BLaER1 treated with 17β-estradiol and CSF1 and Interleukin-3, amounts not matched to agents 10 nM and 100 nM (cell line): ENCODE measurements around the gene ZNF385A.
A peak's percentile ranks its signal among the peaks of the same experiment; 100 is the strongest.

Experiments
- H3K27ac ChIP-seq, 11 experiments: shearing (Covaris generic); formaldehyde crosslinking; 2 replicates each; pipeline ENCODE4 v1.8.1; 2022
- H3K27me3 ChIP-seq, 11 experiments: shearing (Covaris generic); formaldehyde crosslinking; 2 replicates each; pipeline ENCODE4 v1.8.1; 2022
- H3K36me3 ChIP-seq, 11 experiments: shearing (Covaris generic); formaldehyde crosslinking; 2 replicates each; pipeline ENCODE4 v1.8.1; 2022
- H3K4me1 ChIP-seq, 10 experiments: shearing (Covaris generic); formaldehyde crosslinking; 2 replicates each; pipeline ENCODE4 v1.8.1; 2022
- H3K4me2 ChIP-seq, 11 experiments: shearing (Covaris generic); formaldehyde crosslinking; 2 replicates each; pipeline ENCODE4 v1.8.1; 2022
- H3K4me3 ChIP-seq, 10 experiments: shearing (Covaris generic); formaldehyde crosslinking; 2 replicates each; pipeline ENCODE4 v1.8.1; 2022
- H3K9ac ChIP-seq, 11 experiments: shearing (Covaris generic); formaldehyde crosslinking; 2 replicates each; pipeline ENCODE4 v1.8.1; 2022
- H3K9me3 ChIP-seq, 11 experiments: shearing (Covaris generic); formaldehyde crosslinking; replicated peaks in 1 of 11; 2 replicates each; pipeline ENCODE4 v1.8.1; 2022
- H4K20me1 ChIP-seq, 11 experiments: shearing (Covaris generic); formaldehyde crosslinking; 2 replicates each; pipeline ENCODE4 v1.8.1; 2022
- Cebpa-rat ChIP-seq, 11 experiments: shearing (Covaris generic); IDR thresholded peaks; 2 replicates each; pipeline ENCODE4 v1.8.1; 2022

ZNF385A gene

DNA sequence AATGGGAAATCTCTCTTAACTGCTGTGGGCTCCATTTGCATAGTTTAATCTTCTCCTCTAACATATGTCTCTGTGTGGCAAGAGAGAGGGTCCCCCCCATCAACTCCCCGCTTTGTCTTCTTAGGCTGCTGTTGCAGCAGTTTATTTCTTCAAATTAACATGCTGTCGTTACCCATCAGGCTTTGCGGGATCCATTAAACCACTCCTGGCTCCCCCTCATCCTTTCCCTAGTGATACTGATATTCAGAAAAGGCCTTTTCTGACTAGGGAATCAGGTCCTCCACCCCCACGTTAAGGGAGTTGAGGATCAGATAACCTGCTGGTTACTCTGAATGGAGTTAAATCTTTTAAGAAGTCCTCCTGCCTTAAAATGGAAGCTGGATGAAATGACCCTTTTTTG, 35.5 kb downstream of the ZNF385A start:
- Histone ChIP-seq H3K36me3 (peaks cover 71 to 87% (median 84%) of the 10 kb centered on the region in 11 experiments), H3K9me3 (no peaks in the 10 kb centered on the region)

DNA sequence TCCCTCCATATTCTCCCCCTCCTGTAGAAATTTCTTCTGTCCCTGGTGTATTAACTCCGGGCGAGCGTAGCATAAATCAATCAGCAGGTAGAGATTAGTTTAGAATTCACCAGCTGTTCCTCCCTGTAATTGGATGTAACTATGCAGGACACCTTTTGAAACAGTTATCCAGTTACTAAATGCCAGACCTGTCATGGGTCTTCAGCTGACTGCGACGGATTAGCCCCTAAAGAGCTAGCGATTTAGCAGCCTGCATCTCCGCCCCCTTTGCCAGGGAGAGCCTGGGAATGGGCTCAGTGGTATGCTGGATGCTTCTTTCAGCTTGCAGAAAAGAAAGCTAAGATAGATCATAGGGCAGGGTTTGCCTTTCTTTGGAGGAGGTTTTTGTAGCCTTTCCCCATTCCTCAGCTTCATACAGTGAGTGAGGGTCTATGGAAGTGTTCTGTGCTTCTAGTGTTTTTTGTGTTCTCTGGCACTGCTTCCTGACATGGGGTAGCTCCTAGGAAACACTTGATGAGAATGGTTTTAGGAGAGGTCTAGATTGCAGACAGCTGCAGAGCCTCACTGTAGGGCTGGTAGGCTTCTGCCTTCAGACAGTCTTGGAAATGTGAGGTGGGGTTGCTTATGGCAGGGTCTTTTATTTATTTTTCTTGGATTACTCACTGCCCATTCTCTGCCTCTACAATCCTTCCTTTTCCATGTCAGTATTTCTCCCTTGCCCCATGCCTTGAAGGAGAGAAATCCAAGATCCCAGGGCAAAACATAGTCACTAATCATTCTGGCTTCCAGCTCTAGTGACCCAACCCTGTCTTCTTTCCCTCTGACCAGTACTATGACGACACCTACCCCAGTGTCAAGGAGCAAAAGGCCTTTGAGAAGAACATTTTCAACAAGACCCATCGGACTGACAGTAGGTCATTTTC, 42.9 kb downstream of the ZNF385A start:
- Histone ChIP-seq H3K4me1 (peaks cover 0 to 65% (median 32%) of the 10 kb centered on the region in 10 experiments; a peak in 14 of 20 replicates), H3K36me3 (peaks cover 58 to 87% (median 71%) of the 10 kb centered on the region in 11 experiments), H3K9me3 (no peaks in the 10 kb centered on the region), H3K9ac (no peak overlapping the region), H4K20me1 (peaks cover 0 to 41% (median 10%) of the 10 kb centered on the region in 11 experiments; a peak in 10 of 22 replicates), H3K27me3 (no peaks in the 10 kb centered on the region), H3K4me3 (no peak overlapping the region), H3K27ac (no peak overlapping the region), H3K4me2 (no peak overlapping the region)
- no peak for TF ChIP-seq Cebpa-rat (IDR thresholded peaks at IDR 0.05)

More for the DNA sequence above, 35.5 kb downstream of the ZNF385A start:
- Histone ChIP-seq H3K27me3 (no peaks in the 10 kb centered on the region), H3K27ac (no peak overlapping the region), H3K4me1 (peaks cover 12 to 67% (median 36%) of the 10 kb centered on the region in 10 experiments), H4K20me1 (peaks cover 0 to 50% (median 0%) of the 10 kb centered on the region in 11 experiments; a peak in 6 of 22 replicates), H3K4me2 (no peak overlapping the region), H3K4me3 (no peak overlapping the region), H3K9ac (no peak overlapping the region)
- TF ChIP-seq Cebpa-rat (IDR thresholded peaks at IDR 0.05), result no peak

DNA sequence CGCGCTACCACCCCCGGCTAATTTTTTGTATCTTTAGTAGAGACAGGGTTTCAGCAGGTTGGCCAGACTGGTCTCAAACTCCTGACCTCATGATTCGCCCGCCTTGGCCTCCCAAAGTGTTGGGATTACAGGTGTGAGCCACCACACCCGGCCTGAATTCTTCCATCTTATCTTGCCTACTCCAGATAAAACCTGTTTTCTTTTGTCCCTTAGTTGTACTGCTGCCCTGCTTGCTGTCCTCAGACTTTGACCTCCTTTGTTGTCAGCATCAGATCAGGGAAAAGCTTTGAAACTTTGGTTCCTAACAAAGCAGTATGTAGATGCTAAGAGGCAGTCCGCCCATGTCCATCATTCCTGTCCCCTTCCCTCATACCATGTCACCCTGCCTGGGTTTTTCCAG, 43.7 kb downstream of the ZNF385A start:
- TF ChIP-seq Cebpa-rat (IDR thresholded peaks at IDR 0.05), result no peak
- no peak overlapping the region for H3K9ac ChIP-seq
- no peaks in the 10 kb centered on the region for H3K9me3 ChIP-seq
- no peaks in the 10 kb centered on the region for H3K27me3 ChIP-seq
- peaks cover 0 to 41% (median 10%) of the 10 kb centered on the region in 11 experiments; a peak in 10 of 22 replicates for H4K20me1 ChIP-seq
- no peak overlapping the region for H3K27ac ChIP-seq
- H3K36me3 ChIP-seq, result peaks cover 51 to 79% (median 63%) of the 10 kb centered on the region in 11 experiments
- peaks cover 6 to 65% (median 36%) of the 10 kb centered on the region in 10 experiments for H3K4me1 ChIP-seq
- no peak overlapping the region for H3K4me2 ChIP-seq
- H3K4me3 ChIP-seq, result no peak overlapping the region

DNA sequence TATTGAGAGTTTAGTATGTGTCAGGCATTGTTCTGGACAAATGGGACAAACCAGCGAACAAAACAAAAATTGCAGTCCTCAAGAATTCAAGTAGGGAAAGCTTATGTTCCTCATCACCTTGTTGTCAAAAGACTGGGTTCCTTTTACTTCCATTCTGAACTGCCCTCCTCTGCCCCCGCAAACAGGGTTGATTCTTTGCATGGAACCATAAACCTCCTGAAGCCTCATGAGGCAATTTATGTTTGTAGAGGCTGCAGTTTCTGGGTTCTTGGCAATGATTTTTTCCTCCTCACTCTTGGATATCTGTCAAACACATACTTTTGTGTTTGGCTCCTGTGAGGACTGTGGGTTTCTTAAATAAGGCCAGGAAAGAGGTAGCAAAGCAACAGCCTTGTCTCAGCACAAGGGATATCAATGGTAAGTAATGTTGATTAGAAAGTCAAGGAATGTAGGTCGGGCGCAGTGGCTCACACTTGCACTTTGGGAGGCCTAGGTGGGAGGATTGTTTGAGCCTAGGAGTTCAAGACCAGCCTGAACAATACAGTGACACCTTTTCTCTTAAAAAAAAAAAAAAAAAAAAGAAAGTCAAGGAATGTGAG, 45.7 kb downstream of the ZNF385A start:
- Histone ChIP-seq H3K4me1 (peaks cover 24 to 66% (median 42%) of the 10 kb centered on the region in 10 experiments), H3K4me2 (peak overlapping the region in 2 of 11 experiments; percentile 54 to 64; a peak in 2 of 22 replicates), H3K9me3 (no peaks in the 10 kb centered on the region), H3K36me3 (peaks cover 38 to 62% (median 44%) of the 10 kb centered on the region in 11 experiments), H3K4me3 (no peak overlapping the region), H3K27me3 (no peaks in the 10 kb centered on the region), H3K27ac (no peak overlapping the region), H4K20me1 (peaks cover 0 to 33% (median 10%) of the 10 kb centered on the region in 11 experiments; a peak in 10 of 22 replicates), H3K9ac (peak overlapping the region in 1 of 11 experiments; percentile 31; a peak in 1 of 22 replicates)
- no peak for TF ChIP-seq Cebpa-rat (IDR thresholded peaks at IDR 0.05)

DNA sequence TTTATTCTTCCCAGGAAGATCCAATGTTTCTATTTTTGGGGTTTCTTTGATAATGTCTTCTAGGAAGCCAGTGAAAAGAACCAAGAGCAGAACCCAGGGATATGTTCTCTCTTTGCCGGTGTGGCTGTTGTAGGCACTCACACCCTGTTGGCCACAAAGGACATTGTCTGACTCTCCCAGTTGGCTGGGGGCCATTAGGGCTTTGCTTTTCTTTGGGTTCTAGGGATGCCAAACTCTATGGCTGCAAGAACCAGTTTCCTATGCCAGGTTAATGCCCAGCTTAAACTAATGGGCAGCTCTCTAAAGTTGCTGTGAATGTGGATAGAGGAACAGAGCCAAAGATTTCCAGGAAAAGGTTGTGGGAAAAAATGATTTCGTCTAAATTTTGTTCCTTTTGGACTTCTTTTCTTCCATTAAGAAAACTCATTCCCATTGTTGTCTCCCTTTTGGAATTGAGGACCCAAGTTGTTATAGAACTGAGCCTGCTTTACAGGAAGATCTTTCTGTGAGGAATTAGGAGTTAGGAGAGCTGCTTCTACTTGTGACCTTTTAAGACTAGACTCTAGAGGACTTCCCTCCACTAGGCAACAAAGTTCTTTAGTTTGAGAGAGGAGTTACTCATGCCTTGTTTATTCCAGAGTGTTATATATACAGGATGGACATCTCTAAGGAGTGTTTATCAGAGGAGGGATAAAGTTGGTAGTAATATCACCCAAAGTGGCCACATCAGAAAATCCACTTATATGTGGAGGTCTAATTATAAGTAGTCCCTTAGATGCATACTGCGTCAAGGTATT, 46.5 kb downstream of the ZNF385A start:
- no peak for TF ChIP-seq Cebpa-rat (IDR thresholded peaks at IDR 0.05)
- Histone ChIP-seq H4K20me1 (peaks cover 0 to 33% (median 10%) of the 10 kb centered on the region in 11 experiments; a peak in 10 of 22 replicates), H3K9me3 (no peaks in the 10 kb centered on the region), H3K27ac (peak overlapping the region in 1 of 11 experiments; percentile 3; a peak in 2 of 22 replicates), H3K27me3 (no peaks in the 10 kb centered on the region), H3K9ac (peak overlapping the region in 3 of 11 experiments; percentile 1 to 6 (median 3); a peak in 3 of 22 replicates), H3K36me3 (peaks cover 31 to 60% (median 37%) of the 10 kb centered on the region in 11 experiments), H3K4me1 (peaks cover 24 to 74% (median 45%) of the 10 kb centered on the region in 10 experiments), H3K4me3 (no peak overlapping the region), H3K4me2 (peak overlapping the region in 5 of 11 experiments; percentile 7 to 64 (median 54); a peak in 8 of 22 replicates)

DNA sequence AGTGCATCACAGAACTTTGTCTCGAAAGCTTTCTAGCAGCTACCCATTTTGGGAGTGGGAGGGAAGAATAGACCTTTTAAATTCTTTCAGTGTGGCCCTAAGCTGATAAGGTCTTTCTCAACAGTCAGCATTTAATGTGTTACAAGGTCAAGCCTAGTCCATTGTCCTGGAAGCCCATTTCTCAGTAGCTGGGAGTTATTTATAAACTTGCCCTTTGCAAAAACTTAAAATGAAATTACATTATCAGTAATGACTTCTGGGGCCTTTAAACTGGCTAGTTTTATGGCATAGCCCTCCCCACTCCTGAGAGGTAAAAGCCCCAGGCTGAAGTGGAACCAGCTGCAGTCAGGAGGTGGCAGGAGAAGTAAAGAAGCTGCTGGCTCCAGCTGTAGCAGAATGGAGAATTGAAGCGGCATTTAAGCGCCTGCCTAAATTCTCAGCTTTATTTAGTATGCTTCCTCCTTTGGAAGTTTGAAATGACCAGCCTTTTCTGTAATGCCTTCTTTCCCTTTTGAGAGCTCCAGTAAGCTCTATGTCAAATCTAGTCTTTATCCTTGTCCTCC, 47.2 kb downstream of the ZNF385A start:
- peaks cover 24 to 80% (median 52%) of the 10 kb centered on the region in 10 experiments for H3K4me1 ChIP-seq
- H3K9me3 ChIP-seq, result no peaks in the 10 kb centered on the region
- peak overlapping the region in 3 of 11 experiments; percentile 1 to 8 (median 6); a peak in 3 of 22 replicates for H3K9ac ChIP-seq
- H3K27me3 ChIP-seq, result no peaks in the 10 kb centered on the region
- peaks cover 24 to 53% (median 30%) of the 10 kb centered on the region in 11 experiments for H3K36me3 ChIP-seq
- peaks cover 0 to 33% (median 10%) of the 10 kb centered on the region in 11 experiments; a peak in 10 of 22 replicates for H4K20me1 ChIP-seq
- no peak overlapping the region for H3K4me3 ChIP-seq
- H3K4me2 ChIP-seq, result peak overlapping the region in 5 of 11 experiments; percentile 7 to 64 (median 54); a peak in 9 of 22 replicates
- peak overlapping the region in 1 of 11 experiments; percentile 3; a peak in 2 of 22 replicates for H3K27ac ChIP-seq
- no peak for TF ChIP-seq Cebpa-rat (IDR thresholded peaks at IDR 0.05)

DNA sequence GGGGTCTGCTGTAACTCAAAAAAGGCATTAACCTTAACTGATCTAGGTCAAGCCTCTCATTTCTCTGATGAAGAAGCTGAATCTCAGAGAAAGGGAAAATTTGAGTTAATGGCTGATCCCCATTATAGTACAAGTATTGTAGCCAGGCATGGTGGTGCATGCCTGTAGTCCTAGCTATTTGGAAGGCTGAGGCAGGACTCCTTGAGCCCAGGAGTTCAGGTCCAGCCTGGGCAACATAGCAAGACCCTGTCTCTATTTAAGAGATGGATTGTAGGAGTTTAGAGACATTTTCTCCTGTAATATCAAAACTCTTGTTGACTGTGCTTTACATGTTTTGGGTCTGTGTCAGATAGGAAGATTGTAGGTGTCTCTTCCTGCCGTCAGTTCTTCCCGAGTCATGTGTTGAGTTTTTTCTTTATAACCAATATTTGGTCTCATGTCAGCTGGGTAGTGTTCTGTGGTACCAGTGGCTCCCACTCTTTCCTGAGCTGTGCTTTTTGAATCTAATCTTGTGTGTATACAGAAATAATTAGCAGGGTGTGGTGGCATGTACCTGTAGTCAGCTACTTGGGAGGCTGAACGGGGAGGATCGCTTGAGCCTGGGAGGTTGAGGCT, 51.0 kb downstream of the ZNF385A start:
- Histone ChIP-seq H3K36me3 (peaks cover 5 to 38% (median 18%) of the 10 kb centered on the region in 11 experiments; a peak in 15 of 22 replicates), H3K4me1 (peaks cover 25 to 100% (median 91%) of the 10 kb centered on the region in 10 experiments), H3K27me3 (no peaks in the 10 kb centered on the region), H3K9me3 (no peaks in the 10 kb centered on the region), H3K4me3 (no peak overlapping the region), H3K9ac (no peak overlapping the region), H4K20me1 (peaks cover 0 to 18% (median 0%) of the 10 kb centered on the region in 11 experiments; a peak in 6 of 22 replicates), H3K27ac (0 out of 22 replicates have a peak overlapping the region, but pooled peaks of 1 of the 11 experiments have one; percentile 2), H3K4me2 (peak overlapping the region in 5 of 11 experiments; percentile 4 to 97 (median 74); a peak in 5 of 22 replicates)
- no peak for TF ChIP-seq Cebpa-rat (IDR thresholded peaks at IDR 0.05)
